A172 (cell line): ENCODE data around the gene SMIM5. TPM values are rescaled to one million over a fixed set of nuclear protein-coding genes. Genes with fewer than 3 reads are reported as not detected.

ENCODE experiments used
- DNase-seq: peaks from one replicate; pipeline ENCODE4 v3.0.0-alpha.2; 2015; ENCODE audit warnings: low spot score
- total RNA-seq: library from RNA; depleted of rRNA; stranded (reverse); fragments of >200 nt; shearing (Covaris generic); gene quantifications from 2 replicates; pipeline ENCODE4 v1.2.3, GENCODE V29; 2014

SMIM5 gene
- total RNA-seq, 1 experiment from 2014 or later, result 0.26 TPM

GRCh38 chr17:75603123-75603522 lies 30.1 kb upstream of the SMIM5 start:
- DNase-seq, result no peak

DNA sequence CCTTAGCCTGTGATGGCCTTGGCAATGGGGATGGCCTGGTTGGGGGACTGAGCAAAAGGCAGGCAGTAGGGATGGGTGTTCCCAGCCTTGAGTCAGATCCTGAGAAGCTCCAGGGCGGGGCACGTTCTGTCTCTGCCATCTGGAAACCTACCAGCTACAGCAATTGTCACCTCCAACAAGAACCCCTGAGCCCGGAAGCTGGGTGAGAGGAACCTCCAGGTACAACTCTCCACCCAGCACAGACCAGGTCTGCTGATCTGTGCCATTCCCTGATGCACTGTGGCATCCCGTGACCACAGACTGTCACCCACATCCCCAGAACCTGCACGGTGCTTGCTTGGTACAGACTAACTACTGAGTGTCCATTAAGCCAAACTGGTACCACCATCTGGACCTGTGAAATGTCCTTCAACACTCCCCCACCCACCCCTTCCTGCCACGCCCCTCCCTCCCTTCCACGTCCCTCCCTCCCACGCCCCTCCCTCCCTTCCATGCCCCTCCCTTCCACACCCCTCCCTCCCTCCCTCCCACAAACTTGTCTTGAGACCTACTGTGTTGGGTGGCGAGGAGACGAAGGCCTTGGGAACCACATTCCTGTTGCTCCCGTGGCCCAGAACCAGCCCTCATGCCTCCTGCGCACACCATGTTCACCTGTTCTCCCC lies 29.1 kb upstream of the SMIM5 start:
- peak; percentile 68 for DNase-seq

- DNase-seq, result no peak
These were observed 27.4 kb upstream of the SMIM5 start for GRCh38 chr17:75605790-75606189.

- no peak for DNase-seq
These were observed 26.1 kb upstream of the SMIM5 start for GRCh38 chr17:75607086-75607485.

- DNase-seq, result peak; percentile 82
These were observed 22.9 kb upstream of the SMIM5 start for GRCh38 chr17:75610103-75610984.

DNA sequence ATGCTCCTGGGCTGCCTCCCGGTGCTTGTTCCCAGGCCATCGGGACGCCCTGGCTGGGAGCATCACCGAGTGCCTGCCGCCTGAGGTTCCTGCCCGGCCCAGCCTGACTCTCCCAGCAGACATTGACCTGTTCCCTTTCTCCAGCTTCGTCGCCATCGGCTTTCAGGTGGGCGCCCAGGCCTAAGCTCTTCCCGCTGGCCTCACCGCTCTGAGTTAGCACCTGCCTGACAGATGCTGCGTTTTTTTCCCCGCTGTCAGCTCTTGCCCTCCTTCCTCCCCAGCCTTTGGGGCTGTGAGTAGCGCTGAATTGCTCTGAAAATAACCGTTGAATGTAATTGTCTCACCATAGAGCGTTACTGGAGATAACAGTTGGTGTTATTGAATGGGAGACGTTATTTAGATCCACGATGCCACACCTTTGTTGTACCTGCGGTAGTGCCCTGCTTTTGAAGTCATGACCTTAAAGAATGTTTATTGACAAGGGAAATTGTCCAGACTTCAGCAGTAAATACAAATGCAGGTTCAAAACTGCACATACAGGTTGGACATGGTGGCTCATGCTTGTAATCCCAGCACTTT lies 21.3 kb upstream of the SMIM5 start:
- DNase-seq, result no peak

GRCh38 chr17:75612906-75613626 lies 20.2 kb upstream of the SMIM5 start:
- no peak for DNase-seq

DNA sequence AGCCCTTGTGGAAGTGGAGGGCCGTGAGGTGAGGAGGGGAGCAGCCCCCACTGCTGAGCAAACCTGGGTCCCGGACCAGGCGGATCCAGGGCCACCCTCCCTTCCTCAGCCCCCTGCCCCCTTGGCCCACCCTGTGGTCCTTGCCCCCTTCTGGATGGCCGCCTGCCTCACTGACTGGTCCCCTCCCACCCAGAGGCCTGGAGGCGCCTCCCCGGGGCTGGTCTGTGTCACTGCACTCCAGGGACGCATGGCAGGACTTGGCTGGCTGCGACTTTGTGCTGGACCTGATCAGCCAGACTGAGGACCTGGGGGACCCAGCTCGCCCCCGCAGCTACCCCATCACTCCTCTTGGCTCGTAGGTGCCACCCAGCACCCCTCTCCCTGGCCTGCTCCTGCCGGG lies 19.2 kb upstream of the SMIM5 start:
- no peak for DNase-seq

DNA sequence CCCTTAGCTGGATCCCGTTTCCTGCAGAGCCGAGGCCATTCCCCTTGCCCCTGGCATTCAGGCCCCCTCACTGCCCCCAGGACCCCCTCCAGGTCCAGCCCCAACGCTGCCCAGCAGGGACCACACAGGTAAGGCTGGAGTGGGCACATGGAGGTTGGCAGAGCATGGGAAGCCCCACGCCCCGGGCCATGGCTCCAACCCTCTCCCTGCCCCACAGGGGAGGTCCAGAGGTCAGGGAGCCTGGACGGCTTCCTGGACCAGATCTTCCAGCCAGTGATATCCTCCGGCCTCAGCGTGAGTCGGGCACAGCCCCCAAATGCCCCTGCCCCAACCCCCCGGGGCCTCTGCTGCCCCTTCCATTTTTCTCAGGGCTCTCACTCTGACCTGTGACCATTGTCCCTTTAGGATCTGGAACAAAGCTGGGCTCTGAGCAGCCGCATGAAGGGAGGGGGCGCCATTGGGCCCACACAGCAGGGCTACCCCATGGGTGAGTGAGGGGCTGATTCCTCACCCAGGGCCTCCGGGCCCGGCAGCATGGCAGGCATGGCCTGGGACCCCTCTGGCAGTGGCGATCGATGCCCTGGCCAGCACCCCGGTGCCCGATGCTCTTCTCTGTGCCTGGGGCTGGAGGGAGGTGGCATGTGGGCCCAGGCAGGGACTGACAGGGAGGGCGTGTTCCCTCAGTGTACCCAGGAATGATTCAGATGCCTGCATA lies 18.5 kb upstream of the SMIM5 start:
- no peak for DNase-seq

DNA sequence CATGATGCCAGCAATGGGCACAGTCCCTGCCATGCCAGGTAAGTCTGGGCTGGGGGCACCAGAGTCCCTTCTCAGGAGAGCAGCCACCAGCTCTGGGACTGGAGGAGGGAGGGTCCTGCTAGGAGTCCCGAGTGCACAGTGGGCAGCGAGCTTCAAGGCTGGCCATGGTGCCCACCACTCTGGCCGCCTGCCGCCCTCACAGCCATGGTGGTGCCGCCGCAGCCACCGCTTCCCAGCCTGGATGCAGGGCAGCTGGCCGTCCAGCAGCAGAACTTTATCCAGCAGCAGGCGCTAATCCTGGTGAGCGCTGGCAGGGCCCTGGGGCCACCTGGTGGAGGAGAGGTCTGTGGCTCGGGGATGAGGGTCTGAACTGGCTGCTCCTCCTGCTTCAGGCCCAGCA lies 17.9 kb upstream of the SMIM5 start:
- no peak for DNase-seq

GRCh38 chr17:75616521-75617122 lies 16.6 kb upstream of the SMIM5 start:
- no peak for DNase-seq

DNA sequence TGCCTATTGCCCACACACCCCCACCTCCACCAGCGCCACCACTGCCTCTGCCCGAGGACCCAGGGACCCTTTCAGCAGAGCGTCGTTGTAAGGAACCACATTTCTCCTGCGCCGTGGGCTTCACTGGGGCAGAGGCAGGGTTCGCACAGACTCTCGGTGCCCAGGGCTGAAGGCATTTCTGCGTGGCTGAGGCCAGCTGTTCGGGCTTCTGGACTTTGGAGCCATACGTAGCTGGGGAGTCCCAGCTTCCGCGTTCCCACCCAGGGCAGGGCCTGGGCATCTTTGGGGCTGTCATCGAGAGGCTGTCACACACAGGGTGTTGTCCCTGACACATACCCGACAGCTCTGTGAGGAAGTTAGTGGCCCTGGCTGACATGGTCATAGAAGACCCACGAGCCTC lies 16.0 kb upstream of the SMIM5 start:
- DNase-seq, result no peak

- DNase-seq, result no peak
These were observed 15.6 kb upstream of the SMIM5 start for GRCh38 chr17:75617675-75618074.

- peak; percentile 27 for DNase-seq
These were observed 13.5 kb upstream of the SMIM5 start for GRCh38 chr17:75619506-75620431.

- DNase-seq, result no peak
These were observed 11.7 kb upstream of the SMIM5 start for GRCh38 chr17:75621489-75621888.

DNA sequence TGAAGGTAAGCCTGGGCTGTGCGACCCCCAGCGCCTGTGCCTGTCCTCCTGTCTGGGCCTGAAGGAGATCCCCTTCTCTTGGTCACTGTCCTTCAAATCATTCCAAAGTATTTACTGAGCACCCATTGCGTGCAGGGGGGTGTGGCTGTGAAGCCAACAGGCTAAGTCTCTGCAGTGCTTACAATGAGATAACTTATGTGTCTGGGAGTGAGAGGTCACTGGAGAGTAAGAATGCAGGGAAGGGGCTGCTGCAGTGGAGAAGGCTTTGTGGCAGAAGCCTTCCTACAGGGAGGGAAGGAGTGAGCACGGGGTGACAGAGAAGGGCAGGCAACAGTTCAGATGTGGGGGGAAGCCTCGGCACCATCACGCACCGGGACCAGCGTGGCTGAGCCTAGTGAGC lies 11.2 kb upstream of the SMIM5 start:
- no peak for DNase-seq

DNA sequence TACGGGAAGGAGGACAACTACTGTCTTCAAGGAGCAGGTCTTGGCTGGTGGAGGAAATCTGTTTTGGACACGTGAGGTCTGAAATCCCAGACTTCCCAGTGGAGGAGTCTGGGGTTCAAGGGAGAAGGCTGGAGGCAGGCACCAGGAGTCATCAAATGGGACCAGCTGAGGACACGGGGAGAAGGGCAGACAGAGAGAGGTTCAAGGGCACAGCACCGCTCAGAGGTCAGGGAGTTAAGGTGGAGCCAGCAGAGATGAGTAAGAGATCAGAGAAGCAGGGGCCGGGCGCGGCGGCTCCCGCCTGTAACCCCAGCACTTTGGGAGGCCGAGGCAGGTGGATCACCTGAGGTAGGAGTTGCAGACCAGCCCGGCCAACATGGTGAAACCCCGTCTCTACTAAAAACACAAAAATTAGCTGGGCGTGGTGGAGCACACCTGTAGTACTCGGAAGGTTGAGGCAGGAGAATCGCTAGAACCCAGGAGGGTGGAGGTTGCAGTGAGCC lies 10.4 kb upstream of the SMIM5 start:
- no peak for DNase-seq

DNA sequence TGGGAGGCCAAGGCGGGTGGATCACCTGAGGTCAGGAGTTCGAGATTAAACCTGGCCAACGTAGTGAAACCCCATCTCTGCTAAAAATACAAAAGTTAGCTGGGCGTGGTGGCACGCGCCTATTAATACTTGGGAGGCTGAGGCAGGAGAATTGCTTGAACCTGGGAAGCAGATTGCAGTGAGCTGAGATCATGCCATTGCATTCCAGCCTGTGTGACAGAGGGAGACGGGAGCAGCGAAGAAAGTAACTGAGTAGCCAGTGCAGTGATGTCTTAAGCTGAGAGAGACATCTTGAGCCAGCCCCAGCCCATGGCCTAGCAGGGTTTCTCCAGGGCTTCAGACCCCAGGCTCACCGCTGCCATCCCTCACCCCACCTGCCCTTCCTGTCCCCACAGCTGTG lies 9.8 kb upstream of the SMIM5 start:
- peak; percentile 23 for DNase-seq

DNA sequence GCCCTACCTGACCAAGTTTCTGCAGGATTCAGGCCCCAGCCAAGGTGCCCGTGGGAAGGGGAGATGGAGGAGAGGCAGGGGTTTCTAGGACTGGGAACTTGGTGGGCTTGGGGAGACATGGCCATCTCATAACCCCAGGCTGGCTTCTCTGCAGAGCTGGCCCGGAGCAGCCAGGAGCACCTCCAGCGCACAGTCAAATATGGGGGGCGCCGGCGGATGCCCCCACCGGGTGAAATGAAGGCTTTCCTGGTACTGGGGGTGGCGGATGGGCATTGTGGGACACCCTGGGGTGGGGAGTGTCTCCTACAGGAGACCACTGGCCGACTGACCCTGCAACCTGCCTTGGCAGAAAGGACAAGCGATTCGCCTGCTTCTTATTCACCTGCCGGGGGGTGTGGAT lies 9.2 kb upstream of the SMIM5 start:
- DNase-seq, result no peak
